ENCODE results near the gene RBFOX1.

Gene RBFOX1

DNA sequence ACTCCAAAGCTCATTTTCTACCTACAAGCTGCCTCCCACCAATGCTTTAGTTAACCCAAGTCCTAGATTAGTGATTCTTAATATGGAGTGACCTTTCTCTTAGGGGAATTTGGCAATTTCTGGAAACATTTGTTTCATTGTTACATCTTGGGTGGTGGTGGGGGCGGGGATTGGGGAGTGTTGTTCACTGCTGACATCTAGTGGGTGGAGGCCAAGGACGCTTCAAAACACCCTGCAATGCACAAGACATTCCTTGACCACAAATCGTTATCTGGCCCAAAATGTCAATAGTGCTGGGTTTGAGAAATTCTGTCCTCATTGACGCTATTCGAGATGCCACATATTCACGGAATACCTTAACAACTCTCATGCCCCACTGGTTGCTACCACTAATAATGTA, 282.9 kb downstream of the RBFOX1 start:
- no peak for DNase-seq

DNA sequence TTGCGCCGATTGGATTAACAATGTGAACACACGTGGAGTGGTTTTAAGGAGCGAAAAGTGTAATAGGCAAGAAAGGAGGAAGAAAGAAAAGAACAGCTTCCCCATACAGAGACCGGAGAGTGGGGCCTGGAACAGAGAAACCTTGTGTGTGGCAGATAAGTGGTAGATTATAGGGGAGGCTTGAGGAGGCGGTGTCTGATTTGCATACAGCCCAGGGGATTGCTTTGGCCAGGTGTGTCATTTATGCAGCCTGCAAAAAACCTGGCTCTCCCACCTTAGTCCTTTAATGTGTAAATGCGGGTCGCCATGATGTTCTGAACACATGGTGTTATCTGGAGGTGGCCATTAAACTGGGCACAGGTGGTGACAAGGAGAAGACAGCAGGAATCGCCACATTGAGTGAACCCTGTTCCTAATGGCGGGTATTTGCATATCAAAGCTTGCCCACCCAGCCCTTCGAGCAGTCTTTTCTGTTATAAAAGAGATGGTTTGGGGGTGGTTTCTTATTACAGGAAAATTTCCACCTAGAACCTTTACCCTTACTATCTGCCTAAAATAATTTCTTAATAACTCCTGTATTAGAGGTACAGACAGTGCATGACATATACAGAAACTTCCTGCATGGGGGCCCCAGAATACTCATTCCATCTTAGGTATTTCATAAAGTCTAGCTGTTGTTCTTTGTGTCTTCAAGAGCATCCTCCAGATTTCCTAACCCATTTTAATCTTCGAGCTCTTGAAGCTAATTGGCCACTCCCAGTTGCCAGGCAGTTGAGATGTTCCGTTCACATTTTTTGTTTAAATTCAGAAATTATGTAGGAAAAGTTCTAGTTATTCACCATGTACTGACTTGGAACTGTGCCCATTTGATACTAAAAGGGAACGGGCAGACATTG, 292.5 kb downstream of the RBFOX1 start:
- DNase-seq, result no peak

DNA sequence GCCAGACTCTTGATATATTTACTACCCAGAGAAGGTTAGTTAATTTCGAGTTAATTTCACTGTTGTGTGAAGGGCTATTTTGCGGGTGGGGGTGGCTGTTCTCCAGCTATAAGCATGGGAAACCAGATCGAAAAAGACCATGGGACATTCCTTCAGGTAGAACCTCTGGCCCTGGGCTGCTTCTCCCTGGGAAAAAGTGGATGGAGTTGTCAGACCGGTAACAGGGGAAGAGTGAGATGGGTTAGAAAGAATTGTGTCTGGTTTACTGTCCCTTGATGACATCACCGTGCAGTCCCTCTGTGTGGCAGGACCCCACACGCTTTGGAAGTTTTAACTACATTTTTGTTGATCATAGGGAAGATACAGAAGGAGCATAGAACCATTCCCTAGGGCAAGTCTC, 296.3 kb downstream of the RBFOX1 start:
- no peak for DNase-seq

DNA sequence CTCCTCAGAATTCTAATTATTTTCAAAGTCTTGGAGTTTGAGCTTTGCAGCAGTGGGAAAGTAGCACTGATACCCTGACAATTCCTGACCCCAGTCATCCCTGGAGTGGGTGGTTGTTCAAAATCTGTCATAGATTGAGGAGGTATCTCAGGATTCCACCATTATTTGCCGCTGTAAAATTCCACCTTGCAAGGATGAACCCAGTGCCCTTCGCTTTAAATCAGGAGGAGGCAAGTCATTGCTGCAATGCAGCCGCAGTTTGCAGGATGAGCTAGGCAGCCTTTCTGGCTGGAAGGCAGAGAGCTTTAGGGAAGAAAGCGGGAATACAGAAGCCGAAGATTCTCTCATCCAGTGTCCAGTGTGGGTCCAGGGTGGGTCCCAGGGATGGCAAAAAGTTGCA, 296.9 kb downstream of the RBFOX1 start:
- no peak for DNase-seq

DNA sequence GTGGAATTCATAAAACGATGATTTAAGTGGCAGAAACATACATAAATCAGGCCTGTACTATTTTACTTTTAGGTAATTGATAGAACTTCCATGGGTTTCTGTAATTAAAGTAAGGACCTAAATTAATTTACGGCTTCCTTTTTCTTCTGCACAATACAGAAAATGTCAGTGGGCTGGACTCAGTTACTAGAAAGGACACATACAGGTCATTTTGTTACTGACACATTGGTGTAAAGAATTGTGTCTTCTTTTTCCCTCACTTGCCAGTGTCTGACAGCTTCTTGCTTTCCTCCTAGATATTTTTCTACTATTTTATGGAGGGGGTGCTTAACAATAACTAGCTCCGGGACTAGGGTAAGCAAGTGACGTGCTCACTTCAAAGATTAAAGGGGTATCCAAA, 304.8 kb downstream of the RBFOX1 start:
- DNase-seq, result no peak

DNA sequence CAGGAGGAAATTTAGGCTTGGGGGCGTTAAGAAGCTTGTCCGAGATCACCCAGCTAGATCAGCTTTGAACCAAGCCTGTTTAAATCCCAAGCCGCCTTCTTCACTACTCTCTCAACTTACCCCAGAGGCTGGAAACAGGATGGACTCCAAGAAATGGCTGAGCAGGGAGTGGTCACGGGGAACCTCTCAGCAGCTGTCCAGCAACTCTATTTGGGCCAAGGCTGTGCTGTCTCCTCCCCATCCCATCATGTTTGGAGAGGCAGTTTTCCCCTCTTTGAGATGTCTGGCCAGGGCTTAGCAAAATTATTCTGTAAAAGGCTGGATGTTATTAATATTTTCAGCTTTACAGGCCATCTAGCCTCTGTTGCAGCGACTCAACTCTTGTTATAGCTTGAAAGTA, 305.7 kb downstream of the RBFOX1 start:
- no peak for DNase-seq

DNA sequence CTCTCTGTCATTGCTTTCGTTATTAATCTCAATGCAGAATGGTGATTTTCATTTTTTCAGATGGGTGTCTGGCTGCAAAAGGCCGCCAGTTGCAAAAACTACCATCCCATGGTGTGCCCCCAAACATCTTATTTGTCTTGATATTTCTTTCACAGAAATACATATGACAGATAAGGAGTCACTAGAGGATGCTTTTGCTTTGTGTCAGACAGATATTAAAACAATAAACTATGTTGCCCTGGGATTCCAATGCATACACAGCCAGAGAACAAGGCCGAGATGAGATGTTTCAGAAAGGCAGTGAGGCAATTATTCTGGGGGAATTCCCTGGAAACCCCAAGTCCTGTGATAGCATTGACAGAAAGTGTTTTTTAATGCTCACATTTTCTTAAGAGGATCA, 307.7 kb downstream of the RBFOX1 start:
- DNase-seq, result no peak

DNA sequence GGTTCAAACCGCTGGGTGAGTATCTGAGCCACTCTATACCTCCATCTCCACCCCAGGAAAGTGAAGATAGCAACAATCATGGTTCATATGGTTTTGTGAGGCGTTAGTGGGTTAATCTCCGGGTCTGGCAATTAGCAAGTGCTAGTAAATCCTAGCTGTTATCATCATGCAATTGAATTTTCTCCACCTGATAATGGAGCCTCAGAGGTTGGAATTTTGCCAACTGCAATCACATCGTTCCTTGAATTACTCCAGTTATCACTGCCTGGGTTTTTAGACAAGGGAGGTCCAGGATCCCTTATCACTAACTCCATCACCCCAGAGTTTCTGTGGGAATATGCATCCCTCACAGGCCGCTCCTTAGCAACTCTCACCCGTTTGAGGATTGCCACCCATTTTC, 311.5 kb downstream of the RBFOX1 start:
- no peak for DNase-seq

DNA sequence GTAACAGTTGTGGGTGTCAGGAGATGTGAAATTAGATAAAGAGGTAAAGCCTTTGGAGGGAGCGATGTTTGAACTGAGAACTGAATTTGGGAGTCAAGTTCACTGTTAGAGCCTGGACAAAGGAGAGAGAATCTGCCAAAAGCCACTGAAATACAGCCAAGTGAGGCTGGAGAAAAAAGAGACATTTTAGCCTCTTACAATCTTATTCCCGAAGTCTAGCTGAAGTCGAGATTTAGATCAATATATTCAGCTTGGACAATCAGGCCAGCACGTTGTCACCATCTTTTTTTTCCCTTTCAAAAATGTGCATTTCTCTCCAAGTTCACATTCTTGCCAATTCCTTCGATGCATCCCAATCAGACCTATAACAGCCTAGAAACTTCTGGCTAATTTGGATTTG, 312.2 kb downstream of the RBFOX1 start:
- DNase-seq, result no peak

DNA sequence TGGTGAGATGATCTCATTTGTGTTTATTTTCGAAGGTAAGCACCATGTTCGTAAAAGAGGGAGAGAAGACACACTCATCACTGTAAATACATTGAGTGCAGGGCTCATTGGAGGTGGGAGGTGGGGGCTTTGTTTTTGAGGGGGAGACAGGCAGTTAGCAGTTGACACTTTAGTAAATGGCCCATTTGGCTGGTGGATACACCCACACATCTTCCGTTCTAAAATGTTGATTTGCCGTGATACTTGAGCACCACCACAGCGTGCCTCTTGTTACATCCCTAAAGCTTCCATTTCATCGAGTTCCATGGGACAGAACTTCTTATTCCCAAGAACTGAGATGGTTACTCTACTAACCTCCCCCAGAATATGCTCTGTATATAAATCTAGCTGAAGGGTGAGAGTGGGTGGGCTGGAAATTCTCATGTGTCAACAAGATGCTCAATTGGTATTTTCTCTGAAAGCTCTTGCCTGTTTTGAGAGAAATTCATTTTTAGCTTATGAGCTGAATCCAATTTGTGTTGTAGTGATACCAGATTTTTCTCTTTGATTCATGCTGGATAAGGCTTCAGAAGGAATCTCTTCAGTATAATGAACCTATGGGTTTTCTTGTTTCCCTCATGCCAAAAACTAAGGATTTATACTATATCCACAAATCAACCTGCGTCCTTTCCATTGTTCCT, 314.3 kb downstream of the RBFOX1 start:
- DNase-seq, result no peak

DNA sequence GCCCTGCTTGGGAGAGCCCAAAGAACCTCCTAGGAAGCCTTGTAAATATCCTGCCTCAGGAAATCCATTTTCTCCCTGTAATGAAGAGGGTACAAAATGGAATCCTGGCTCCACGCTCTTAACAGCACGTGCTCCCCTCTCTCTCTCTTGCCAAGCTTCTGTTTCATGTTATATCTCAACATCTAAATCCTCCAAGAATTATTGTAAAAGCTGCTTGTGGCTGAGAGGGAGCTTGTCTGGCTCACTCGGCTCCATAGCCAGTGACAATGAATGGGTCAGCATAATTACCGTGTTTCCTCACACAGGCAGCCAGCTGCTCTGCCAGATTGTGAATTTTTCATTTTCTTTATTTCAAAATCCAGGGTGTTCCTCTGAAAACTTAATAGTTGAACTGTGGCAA, 317.8 kb downstream of the RBFOX1 start:
- no peak for DNase-seq

DNA sequence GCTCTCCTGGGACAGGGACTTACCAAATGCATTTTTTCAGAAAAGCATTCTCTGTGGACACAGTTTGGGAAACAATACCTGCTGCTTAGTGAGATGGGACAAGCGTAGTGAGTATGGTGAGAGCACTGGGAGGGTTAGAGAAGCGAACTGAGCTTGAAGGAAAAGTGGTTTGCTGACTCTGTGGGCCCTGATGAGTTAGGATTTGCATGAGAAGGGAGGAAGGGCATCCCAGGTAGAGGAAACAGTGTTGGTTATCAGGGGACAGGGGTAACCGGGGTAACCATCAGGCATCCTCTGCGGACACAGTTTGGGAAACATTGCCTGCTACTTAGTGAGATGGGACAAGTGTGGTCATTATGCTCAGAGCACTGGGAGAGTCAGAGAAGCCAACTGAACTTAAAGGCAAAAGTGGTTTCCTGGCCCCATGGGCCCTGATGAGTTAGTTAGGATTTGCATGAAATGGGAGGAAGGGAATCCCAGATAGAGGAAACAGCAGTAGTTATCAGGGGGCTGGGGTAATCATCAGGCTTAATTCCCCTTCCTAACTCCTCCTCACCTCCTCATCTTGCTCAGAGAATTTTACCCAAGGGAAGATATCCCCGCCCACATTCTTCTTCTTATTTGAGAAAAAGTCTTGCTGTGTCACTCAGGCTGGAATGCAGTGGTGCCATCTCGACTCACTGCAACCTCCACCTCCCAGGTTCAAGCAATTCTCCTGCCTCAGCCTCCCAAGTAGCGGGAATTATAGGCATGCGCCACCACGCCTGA, 319.3 kb downstream of the RBFOX1 start:
- no peak for DNase-seq

DNA sequence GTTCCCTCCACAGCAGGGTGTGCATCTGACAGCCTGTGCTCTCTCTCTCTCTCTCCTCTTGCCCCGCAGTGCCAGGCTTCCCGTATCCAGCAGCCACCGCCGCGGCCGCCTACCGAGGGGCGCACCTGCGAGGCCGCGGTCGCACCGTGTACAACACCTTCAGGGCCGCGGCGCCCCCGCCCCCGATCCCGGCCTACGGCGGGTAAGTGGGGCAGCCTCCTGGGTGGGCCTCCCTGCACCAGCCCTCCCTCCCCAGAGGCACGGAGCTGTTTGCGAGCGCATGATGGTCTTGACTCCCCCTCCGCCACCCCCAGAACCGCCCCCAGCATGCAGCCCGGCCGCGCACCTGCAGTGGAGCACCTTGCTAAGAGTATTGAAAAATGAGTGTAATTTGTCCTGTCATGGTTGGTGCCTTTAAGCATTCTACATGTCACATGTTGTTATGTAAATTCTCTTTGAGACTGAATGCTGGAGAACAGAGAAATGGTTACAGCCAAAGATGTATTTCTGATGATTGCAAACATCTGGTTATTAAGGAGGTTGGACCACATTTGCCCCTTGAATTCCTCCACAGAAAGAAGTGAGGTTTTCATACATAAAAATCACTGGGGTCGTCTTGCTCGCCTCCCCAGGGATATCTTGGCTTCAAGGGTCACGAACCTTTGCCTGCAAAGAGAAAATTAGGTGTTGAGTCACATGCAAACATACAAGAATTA, 321.3 kb downstream of the RBFOX1 start:
- no peak for DNase-seq

DNA sequence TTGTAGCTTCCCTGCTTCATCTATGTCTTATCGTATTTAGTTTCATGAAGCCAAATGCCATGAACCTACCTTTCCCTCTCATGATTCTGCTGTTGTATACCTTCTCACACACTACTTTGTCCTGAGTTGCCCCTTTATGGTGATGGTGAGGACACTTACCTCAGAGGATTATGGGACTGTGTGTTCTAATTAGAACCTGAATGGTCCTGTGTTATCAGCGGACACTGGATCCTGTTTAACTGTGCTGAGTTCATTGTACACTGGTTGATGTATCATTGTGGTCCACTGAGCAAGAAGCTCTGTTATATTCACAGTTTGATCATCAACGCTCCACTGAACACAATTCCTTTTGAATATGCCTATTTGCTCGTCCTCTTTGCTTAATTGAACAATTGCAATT, 343.0 kb downstream of the RBFOX1 start:
- DNase-seq, result no peak

DNA sequence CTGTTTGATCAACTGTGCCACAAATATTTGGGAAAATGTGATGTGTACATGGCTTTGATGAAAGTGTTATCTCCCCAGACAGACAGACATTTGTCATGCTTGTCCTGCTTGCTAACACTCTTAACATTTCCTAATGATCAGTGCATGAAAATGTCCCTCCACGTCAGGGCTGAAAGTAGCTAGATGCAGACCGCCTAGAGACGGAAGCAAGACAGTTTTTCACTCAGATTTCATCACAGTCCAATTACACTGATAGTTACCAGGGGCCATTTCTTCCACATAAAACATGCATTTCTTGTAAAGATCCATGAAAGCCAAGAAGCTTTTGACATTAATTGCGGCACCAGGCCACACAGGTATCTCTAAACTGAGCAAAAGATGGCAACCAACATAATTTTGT, 347.7 kb downstream of the RBFOX1 start:
- DNase-seq, result no peak

DNA sequence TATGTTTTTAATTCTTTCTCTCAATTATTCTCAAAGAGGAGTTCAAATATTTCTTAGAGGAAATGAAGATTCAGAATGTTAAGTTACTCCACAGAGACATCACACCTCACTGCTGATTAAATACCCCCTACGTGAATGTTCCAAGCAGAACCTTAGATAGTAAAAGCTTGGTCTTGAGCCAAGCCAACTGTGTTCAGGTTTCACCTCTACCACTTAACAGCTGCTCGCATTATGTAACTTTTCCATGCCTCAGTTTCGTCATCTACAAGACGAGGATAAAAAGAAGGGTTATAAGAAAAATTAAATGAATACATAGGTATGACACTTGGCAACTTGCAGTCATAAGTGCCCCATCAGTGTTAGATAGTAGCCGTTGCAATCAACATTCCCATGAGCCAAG, 356.2 kb downstream of the RBFOX1 start:
- no peak for DNase-seq

DNA sequence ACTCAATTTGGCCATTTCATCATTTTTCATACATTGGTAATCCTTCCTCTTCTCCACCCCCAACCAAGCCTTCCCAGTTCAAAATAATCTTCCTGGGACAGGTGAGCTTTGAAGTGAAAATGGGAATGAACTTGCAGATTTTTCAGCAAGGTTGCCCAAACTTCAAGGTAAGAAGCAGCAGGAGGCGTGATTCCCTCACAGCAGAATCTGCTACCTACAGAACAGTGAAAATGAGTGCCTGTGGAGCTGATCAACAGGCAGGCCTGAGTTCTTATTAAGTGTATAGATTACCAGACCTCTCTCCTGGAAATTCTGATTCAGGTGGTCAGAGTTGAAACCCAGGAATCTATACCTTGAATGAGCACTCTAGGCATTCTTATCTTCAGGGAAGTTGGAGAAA, 356.6 kb downstream of the RBFOX1 start:
- DNase-seq, result no peak

DNA sequence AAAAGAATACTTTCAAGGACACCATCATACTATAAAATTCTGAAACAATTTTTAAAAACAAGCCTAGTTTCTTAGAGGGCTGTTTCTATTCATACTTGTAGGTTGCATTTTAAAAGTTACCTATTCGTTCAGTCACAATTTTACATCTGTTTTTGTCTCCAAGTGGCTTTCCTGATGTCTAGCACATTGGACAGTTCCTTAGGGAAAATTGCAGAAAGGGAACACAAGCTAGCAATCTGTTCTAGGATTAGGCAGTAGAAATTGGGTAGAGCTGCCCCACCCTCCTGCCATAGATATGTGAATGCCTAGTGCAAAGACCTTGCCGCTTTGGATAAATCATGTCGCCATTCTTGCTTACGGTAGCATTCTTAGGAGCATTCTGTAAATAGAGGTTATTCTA, 358.9 kb downstream of the RBFOX1 start:
- no peak for DNase-seq

DNA sequence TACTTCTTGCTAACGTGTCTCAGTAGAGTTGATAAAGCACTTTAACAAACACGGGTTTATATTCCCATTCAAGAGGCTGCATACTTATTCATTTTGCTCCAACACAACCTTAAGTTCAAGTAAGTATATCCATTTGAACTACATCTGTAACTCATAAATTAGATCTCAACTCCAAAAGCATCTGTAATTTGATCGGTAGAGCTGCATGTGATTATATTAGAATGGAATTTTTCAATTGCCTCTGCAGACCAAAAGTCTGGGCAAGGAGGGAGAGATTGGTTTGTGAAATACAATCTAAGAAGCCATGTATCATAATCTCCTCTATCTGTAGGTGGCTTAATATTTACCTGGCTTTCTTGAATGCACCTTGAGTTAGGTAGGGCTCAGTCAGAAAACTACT, 371.0 kb downstream of the RBFOX1 start:
- no peak for DNase-seq

DNA sequence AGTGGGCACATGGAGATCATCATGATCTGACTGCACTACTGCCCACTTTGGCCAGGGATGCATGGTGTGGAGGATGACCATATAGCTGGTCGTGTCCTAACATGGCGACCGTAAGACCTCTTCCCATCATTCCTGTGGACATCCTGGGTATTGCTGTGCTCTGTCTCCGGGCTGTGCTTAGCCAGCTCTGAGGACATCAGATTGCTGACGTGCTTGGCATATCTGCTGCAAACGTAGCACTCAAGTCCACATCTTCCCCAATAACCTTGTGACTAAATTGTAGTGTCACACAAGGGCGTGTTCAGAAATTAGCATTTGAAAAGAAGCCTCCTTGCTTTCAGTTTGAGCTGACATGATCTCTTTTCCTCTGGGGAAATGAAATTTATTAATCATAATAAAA, 373.2 kb downstream of the RBFOX1 start:
- no peak for DNase-seq

DNA sequence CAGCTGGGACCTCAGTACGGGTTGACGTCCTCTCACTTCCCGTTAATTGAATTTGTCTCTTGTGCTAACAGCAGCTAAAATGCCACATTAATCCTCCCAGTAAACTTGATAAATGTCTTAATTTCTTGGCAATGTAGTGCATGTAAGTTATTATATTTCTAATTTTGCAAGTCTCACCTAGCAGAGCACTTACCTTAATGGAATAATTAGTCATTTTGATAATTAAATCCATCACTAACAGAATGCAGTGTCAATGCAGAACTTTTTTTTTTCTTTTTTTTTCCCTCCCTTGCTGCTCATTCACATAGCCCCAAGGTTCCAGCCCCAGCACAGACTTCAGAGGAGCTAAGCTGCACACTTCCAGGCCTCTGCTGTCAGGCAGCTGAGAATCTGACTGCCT, 376.5 kb downstream of the RBFOX1 start:
- no peak for DNase-seq

DNA sequence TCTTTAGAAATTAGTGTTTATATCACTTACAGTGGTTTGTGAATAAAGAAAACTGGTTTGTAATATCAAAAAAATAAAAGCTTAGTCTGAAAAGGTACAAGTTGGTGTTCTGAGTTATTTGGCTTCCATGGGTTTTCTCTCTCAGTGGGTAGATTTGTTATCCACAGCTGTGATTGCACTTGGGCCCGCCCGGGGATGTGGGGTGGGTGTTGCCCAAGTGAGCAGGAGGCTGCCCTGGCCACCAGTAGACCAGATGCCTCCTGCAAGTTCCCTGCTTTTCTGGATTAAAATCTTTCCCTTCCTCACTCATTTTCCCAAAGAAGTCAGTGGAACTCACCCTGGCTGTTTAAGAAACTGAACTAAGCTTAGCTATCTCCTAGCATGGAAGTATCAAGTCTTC, 380.6 kb downstream of the RBFOX1 start:
- no peak for DNase-seq

DNA sequence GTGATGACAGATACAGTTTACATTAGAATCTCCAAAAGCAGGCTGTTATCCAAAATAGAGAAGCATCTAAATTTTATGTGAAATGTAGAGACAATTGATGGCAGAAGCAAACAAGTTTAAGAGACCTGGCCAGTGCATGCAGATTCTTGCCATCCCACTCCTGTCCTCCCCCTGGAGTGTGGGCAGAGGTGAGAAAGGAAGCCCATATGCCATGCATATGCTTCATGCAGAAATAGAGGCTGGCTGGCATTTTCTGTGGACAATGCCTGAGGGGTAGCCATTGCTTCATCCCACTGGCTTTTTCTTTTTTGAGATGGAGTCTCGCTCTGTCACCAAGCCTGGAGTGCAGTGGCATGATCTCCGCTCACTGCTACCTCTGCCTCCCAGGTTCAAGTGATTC, 382.1 kb downstream of the RBFOX1 start:
- no peak for DNase-seq
